HG02943 (cell line): ENCODE results near the gene B3GAT1.

Source experiments
- ATAC-seq: cut with Tn5 transposase; IDR thresholded peaks from one replicate; pipeline ENCODE4 v1.9.1; 2021; ENCODE audit warnings: mild to moderate bottlenecking, low read depth, moderate library complexity; ENCODE audit not compliant: unreplicated experiment

Gene B3GAT1

GRCh38 chr11:134413043-134413825, 1.2 kb upstream of the B3GAT1 start:
- no peak for ATAC-seq

DNA sequence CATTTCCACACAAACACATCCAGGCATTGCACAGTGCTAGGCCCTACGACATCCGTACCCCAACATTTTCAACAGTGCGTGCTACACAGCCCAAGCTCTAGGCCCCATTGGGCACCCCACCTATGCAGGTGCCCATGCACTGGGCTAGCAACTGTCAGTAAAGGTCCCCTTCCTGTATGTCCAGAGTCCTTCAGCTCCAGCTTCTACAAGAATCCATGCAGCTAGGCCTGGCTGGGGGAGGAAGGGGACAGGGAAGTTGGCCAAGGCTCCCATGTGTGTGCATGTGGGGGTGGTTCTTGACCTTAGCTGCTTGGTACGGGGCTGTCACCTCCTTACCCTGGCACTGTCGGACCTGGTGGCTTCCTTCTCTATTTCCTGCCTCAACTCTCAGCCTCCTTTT, 1.3 kb downstream of the B3GAT1 start:
- no peak for ATAC-seq

DNA sequence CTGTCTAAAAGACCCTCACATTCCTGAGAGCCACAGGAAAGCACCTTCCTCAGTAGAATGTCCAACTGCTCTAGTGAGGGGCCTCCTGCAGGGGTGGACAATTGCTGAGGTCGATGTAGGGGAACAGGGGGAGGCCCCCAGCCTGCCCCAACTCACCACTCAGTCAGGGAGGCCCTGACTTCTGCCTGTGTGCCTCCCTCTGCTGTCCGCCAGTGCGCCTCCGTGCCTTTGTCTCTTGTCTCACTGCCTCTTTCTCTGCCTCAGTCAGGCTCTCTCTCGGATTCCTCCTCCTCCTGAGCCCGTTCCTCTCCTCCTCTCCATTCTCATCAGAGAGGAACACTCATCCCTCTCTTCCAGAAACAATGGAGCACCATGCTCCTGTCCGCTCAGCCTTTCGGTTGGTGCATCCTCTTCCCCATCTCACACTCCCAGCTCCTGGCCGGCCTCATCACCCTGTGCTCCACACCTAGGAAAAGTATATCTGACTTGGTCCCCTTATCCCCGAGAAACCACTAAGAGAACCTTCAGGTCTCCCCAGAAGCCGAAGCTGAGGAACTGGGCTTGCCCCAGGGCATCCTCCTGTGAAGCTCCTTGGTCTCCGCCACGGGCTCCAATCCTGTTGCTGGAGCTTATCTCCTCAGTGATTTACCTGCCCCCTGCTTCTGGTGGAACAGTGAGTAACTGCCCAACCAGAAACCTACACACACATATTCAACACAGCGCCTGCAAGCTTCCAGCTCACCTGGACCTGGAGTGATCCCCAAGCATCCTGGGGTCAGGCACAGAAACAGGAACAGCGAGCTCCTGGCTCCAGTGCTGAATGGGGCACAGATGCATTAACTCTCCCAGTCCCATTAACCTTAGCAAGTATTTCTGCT, 2.3 kb downstream of the B3GAT1 start:
- ATAC-seq = no peak

DNA sequence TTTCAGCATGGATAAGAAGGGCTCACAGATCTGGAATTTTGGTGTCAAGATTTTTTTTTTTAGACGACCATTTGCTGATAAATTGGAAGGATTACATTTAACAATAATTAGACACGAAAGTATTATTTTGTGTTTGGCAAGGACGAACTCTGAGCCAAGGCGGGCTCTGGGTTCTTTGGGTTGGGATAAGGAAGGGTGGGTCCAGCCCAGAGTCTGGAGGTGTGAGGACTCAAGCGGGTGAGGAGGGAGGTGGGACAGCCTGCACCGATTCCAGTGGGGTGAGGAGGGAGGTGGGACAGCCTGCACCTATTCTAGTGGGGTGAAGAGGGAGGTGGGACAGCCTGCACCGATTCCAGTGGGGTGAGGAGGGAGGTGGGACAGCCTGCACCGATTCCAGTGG, 4.1 kb downstream of the B3GAT1 start:
- no peak for ATAC-seq

GRCh38 chr11:134407321-134407828, 4.7 kb downstream of the B3GAT1 start:
- ATAC-seq = no peak

DNA sequence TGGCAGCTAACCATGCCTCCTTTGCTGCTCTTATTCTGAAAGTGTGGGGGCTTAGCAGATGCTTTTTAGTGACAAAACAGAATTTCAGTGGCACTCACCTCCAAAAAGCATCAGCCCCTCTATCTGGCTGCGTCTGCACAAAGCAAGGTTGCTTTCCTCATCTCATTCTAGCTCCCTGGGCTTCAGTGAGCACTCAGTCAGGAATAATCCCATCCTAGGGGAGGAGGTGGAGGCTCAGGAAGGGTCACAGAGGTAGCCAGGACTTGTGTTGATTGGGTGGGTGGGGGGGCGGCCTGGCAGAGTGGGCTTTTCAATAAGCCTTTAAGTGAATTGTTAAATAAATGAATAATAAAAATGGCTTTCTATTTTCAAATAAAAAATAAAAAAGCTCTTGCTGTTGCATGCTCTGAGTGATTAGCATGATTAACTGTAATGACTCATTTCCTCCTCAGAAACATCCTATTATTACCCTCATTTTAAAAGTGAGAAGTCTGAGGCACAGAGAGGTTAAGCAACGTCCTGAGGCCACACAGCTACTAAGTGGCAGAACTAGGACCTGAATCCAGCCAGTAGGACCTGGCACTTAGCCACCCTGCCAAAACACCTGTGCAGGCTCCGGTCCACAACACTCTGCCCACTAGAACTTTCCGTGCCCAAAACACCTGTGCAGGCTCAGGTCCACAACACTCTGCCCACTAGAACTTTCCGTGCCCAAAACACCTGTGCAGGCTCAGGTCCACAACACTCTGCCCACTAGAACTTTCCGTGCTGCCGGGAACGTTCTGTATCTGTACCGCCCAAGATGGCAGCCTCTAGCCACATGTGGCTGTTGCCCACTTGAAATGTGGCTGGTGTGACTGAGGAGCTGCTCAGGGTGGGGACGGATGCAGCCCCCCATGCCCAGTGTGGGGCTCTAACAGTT, 5.5 kb downstream of the B3GAT1 start:
- no peak for ATAC-seq

DNA sequence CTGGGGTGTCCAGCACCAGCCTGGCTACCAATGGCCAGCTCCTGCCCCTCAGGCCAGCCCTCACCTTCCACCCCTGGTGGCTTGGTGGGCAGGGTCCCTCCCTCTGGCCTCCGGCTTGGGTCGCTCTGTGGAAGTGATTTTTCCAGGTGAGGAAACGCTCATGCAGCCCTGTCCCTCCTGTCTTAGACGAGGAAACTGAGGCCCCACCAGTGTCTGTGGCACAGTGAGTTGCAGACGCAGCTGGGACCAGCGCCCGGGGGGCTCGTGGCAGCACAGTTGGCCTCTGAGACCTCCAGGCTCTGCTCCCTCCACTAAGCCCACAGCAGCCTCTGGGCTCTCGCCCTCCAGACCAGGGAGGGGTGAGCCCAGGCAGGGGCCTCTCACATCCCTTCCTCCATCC, 6.2 kb downstream of the B3GAT1 start:
- ATAC-seq = no peak

DNA sequence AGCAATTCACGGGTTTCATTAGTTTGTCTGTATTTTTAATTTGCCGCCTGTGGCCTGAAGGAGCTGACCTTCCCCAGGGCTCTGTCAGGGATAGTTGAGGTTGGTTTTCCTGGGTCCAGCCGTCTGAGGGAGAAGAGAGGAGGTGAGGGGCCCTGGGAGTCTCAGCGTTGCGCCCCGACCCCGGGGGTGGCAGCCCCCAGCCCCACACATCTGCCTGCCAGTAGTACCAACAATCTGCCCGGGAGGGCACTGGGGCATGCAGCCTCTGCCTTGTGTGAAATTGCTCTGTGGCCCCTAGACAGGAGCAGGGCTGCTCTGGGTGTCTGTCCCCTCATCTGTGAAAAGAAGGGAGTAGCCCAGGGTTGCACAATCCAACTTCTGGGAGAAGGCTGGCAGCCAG, 6.6 kb downstream of the B3GAT1 start:
- no peak for ATAC-seq

- ATAC-seq = no peak
Measured at GRCh38 chr11:134404575-134405341, 7.3 kb downstream of the B3GAT1 start.

DNA sequence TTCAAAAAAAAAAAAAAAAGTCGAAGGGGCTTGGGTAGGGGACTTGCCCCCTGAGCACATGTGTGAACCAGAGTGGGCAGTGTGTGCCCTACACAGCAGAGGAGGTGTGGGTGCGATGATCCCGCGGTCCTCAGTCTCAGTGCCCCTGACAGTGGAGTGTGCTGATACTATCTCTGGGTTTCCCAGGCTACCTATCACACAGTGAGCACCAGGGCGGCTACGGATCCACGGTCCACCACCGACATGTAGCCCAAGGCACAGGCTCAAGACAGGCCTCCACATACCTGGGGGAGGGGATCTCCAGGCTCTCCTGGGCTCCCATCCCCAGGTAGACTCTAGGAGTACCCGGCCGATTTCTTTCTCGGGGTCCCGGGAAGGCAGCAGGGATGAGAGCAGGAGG, 9.1 kb downstream of the B3GAT1 start:
- no peak for ATAC-seq

DNA sequence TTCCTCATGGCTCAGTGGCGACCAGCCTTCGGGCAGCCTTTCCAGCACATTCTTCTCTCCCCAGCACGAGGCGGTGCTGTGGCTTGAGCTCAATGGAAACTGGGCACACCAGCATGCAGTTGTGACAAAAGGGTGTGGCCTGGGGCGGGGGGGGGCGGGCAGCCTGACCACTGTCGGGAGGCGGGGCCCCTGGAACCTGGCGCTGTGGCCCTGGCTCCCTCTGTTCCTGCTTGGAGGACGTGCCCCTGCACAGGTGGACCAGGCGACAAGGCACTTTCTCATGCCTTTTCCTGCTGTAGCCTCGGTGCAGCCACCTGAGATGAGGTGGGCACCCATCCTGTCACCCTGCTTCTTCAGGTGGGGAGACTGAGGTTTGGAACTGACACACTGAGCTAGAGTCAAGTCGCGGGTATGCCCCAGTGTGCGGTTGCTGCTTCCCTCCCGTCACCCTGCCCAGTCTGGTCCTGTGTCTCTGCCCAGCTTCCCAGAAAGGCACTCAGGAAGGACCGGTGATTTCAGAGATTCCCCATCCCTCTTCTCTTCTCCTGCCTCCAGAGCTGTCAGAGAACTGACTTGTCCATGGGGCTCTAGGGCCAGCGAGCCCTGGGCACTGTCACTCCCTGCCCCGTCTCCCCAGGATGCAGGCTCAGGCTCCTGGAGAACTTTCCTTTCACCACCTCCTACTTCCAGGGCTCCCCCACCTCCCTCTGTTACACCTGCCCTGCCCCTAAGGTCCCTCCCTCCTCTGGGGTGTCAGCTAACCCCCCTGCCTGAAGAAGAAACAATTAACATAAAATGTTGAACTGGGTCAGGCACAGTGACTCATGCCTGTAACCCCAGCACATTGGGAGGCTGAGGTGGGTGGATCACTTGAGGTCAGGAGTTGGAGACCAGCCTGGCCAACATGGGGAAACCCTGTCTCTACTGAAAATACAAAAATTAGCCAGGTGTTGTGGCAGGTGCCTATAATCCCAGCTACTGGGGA, 9.9 kb downstream of the B3GAT1 start:
- ATAC-seq = no peak

DNA sequence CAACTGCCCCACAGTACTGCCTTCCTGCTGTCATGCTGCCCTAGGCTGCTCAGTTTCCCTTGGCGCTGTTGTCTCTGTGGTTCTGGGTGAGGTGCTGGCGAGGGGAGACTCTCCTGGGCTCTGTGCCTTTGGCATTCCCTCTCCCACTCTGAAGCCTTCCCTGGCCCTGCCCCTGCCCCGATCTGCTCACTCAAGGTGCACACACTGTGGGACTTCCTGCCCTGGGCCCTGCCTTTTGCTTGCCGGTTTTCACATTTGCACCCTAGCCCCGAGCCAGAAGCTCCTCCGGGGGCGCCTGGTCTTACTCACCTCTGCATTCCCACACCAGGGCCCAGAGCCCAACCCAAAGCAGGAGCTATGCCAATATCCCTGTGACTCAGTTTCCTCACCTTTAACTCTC, 12.0 kb downstream of the B3GAT1 start:
- ATAC-seq = no peak

GRCh38 chr11:134399293-134399654, 12.8 kb downstream of the B3GAT1 start:
- no peak for ATAC-seq

DNA sequence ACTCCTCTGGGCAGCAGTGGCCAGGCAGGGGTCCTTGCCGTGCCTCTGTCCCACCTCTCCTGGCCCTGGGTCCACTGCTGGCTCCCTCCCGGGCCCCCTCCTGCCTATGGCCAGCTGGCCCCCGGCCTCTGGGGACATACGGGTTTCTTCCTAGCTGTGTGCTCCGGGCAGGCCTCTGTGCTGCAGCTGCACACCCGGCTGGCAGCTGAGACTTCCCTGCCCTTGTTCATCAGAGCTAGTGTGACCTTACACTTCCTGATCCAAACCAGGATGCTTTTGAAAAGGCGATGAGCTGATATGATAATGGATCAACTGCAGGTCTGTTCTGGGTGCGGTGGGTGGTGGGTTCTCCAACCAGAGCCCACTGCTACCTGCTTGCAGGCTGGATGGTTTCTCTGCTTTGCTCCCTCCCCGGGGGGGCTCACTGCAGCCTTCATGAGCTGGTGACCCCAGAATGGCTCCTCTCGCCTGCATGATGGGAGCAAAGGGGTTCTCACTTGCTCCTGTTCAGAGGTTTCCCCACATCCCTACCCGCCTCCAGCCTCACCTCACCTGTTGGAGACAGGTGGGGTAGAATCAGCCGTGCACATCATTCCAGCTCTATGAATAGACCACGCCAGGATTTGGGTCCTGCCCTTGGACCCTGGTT, 13.3 kb downstream of the B3GAT1 start:
- no peak for ATAC-seq

- no peak for ATAC-seq
Measured at GRCh38 chr11:134398079-134398444, 14.0 kb downstream of the B3GAT1 start.

DNA sequence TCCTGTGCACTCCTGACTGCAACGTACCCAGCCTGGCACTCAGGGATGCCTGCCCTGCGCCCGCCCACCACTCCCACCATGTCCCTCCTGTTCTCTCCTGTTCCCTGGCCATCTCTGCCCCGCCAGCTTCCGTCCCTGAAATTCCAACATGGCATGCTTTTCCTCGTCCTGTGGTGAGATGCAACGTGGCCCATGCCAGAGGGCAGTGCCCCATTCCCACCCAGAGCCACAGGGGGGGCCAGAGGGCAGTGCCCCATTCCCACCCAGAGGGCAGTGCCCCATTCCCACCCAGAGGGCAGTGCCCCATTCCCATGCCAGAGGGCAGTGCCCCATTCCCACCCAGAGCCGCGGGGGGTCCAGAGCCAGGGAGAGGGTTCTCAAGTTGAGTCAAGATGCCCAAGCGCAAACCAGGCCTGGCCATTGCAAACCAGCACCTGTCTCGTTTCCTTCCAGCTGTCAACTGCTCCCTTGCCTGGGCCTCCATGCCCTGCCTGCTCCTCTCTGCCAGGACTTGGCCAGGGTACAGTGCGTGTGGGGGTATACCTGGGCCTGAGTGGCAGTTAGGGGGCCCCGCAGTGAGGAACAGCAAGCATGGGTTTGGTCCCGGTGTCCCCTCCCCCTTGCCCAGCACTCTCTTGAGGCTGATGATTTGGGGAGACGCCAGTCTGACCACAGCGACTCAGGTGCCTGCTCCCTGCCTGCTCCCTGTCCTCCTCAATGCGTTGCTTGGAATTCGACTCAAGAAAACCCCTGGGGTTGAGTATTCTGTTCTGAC, 14.6 kb downstream of the B3GAT1 start:
- no peak for ATAC-seq

- no peak for ATAC-seq
Measured at GRCh38 chr11:134395002-134395401, 17.0 kb downstream of the B3GAT1 start.

GRCh38 chr11:134394311-134394710, 17.7 kb downstream of the B3GAT1 start:
- ATAC-seq = no peak
